GM12878 (cell line): ENCODE results near the gene RBMS1. TPM values are rescaled to one million over a fixed set of nuclear protein-coding genes. Genes with fewer than 3 reads are reported as not detected.

ENCODE experiments used
- ATAC-seq: fragments of 200-7000 bp; cut with Tn5 transposase; 3 replicates; pipeline ENCODE4 v1.9.1; 2020; ENCODE audit warnings: mild to moderate bottlenecking, moderate library complexity
- BruUV-seq: library from RNA; stranded (reverse); fragments of 400-500 nt; replicated peaks from 2 replicates; lab custom pipeline; 2021; lab: Mats Ljungman, UMichigan
- CTCF ChIA-PET: fragments of 300-600 bp; sonication (Branson Sonifier 250); formaldehyde crosslinking; extraction: SDS; loops from one replicate; lab custom pipeline; 2021; ENCODE audit warnings: inconsistent platforms; lab: Yijun Ruan, JAX
- POLR2A ChIA-PET: fragments of 350-600 bp; formaldehyde crosslinking; extraction: SDS; loops from one replicate; lab custom pipeline; 2021; ENCODE audit warnings: inconsistent platforms; lab: Charles Lee
- RAD21 ChIA-PET: fragments of 300-600 bp; sonication (Branson Sonifier 250); formaldehyde crosslinking; loops from one replicate; lab custom pipeline; 2023; ENCODE audit warnings: antibody characterized with exemption; ENCODE audit not compliant: unreplicated experiment; lab: Charles Lee
- SMC1A ChIA-PET: fragments of 300-600 bp; sonication (Branson Sonifier 250); formaldehyde crosslinking; loops from one replicate; lab custom pipeline; 2023; ENCODE audit not compliant: unreplicated experiment, uncharacterized antibody; lab: Charles Lee
- DNase-seq: peaks from one replicate; pipeline ENCODE4 v3.0.0-alpha.2; 2011; ENCODE audit warnings: low read depth, low spot score
- FAIRE-seq: peaks from 3 replicates; lab custom pipeline; 2011; peaks lifted over from hg19 to GRCh38; lab: Jason Lieb, UNC
- H2AFZ ChIP-seq: 2 replicates; pipeline ENCODE4 v1.6.0; 2011; ENCODE audit warnings: low read depth, low read length, control low read depth; ENCODE audit not compliant: control insufficient read depth
- H3K27ac ChIP-seq: 2 replicates; pipeline ENCODE4 v1.5.1; 2011; ENCODE audit warnings: control low read depth; ENCODE audit not compliant: control insufficient read depth, insufficient read depth
- H3K27me3 ChIP-seq, 2 experiments: replicated peaks in 1 of 2; 2 replicates each; pipeline versions ENCODE4 v1.6.0 to v1.6.1; 2011; ENCODE audit warnings: low read length in 1 of 2; ENCODE audit not compliant: control insufficient read depth in 2 of 2, insufficient read depth in 2 of 2
- H3K36me3 ChIP-seq, 2 experiments: 2 replicates each; pipeline ENCODE4 v1.5.1; 2011; ENCODE audit warnings: low read length in 1 of 2; ENCODE audit not compliant: control insufficient read depth in 2 of 2, insufficient read depth in 2 of 2
- H3K4me1 ChIP-seq: 2 replicates; pipeline ENCODE4 v1.6.1; 2011; ENCODE audit warnings: mild to moderate bottlenecking, low read length, moderate library complexity, mixed read lengths; ENCODE audit not compliant: control insufficient read depth, insufficient read depth
- H3K4me2 ChIP-seq: 2 replicates; pipeline ENCODE4 v1.6.0; 2011; ENCODE audit warnings: control low read depth; ENCODE audit not compliant: control insufficient read depth, insufficient read depth
- H3K4me3 ChIP-seq: fragments of 200-600 bp; sonication (generic); 2 replicates; pipeline ENCODE4 v1.5.1; 2016
- H3K79me2 ChIP-seq: 2 replicates; pipeline ENCODE4 v1.6.0; 2011; ENCODE audit warnings: low read length; ENCODE audit not compliant: control insufficient read depth, insufficient read depth
- H3K9ac ChIP-seq: 2 replicates; pipeline ENCODE4 v1.8.0; 2011; ENCODE audit warnings: low read length, control low read depth, mixed read lengths; ENCODE audit not compliant: control insufficient read depth, insufficient read depth
- H3K9me3 ChIP-seq: replicated peaks from 3 replicates; pipeline ENCODE4 v1.5.1; 2011; ENCODE audit warnings: mild to moderate bottlenecking, low read length; ENCODE audit not compliant: control insufficient read depth, insufficient read depth
- H4K20me1 ChIP-seq: 2 replicates; pipeline ENCODE4 v1.6.0; 2011; ENCODE audit not compliant: control insufficient read depth, insufficient read depth
- CREB1 ChIP-seq: IDR thresholded peaks from 2 replicates; pipeline ENCODE4 v1.6.1; 2012; ENCODE audit warnings: low read depth, mild to moderate bottlenecking, inconsistent platforms
- EZH2 ChIP-seq: IDR thresholded peaks from 2 replicates; pipeline ENCODE4 v1.6.1; 2012; ENCODE audit warnings: low read depth, mild to moderate bottlenecking, control low read depth, inconsistent platforms, low read length, borderline replicate concordance; ENCODE audit not compliant: control insufficient read depth
- PBX3 ChIP-seq: IDR thresholded peaks from 2 replicates; pipeline ENCODE4 v1.6.1; 2011; ENCODE audit warnings: mild to moderate bottlenecking, low read depth, low read length, moderate library complexity; ENCODE audit not compliant: insufficient replicate concordance
- SP1 ChIP-seq: IDR thresholded peaks from one replicate; pipeline ENCODE4 v1.6.1; 2011; ENCODE audit warnings: low read depth, low read length
- WGBS: methylation state at CpG from one replicate; pipeline ENCODE4 v1.1.6; 2016; ENCODE audit warnings: low lambda C conversion rate; ENCODE audit not compliant: insufficient replicate concordance, insufficient coverage; ENCODE audit errors: missing lambda C conversion rate; 5-methylcytosine and 5-hydroxymethylcytosine counted together
- in situ Hi-C: fragments of 300-500 bp; cut with MboI; formaldehyde crosslinking; loops from 9 replicates; pipeline ENCODE4 v1.14.3; 2018; ENCODE audit warnings: mixed read lengths
- intact Hi-C: fragments of 100-400 bp; cut with micrococcal nuclease; formaldehyde crosslinking; loops from one replicate; pipeline ENCODE4 v1.14.2; 2022; ENCODE audit not compliant: unreplicated experiment
- polyA plus RNA-seq, 11 experiments: library from polyadenylated mRNA; depleted of rRNA in 4 of 11; unstranded in 6 of 11; stranded (reverse) in 5 of 11; fragments of >200 nt; fragmentation: Nextera tagmentation in 4 of 11; fragmentation: Illumina TruSeq in 1 of 11; extraction: Ambion mirVana in 4 of 11; extraction: Trizol in 1 of 11; gene quantifications; 1 replicate in 1 of 11; 2 replicates in 10 of 11; pipeline versions ENCODE4 v1.2.1 to v1.2.3, GENCODE V29; 2011 to 2016; ENCODE audit warnings: inconsistent platforms in 2 of 11, missing spikeins in 2 of 11, low read depth in 1 of 11
- total RNA-seq, 4 experiments: library from RNA; depleted of rRNA in 3 of 4; stranded (reverse); fragments of >200 nt in 3 of 4; fragmentation: Illumina TruSeq in 1 of 4; extraction: Trizol in 1 of 4; gene quantifications; 2 replicates each; pipeline versions ENCODE4 v1.2.1 to v1.2.3, GENCODE V29; 2013 to 2021
- TF ChIP-seq, protein P1 (sequence below): fragments of 150-350 bp; IDR thresholded peaks from 2 replicates; pipeline ENCODE4 v1.6.1; 2016; ENCODE audit warnings: low read depth, low read length

The RBMS1 gene
- total and polyA plus RNA-seq, 10 of the 15 experiments (the other 5 are each of a cell fraction or from before 2014, with no cell fraction given): 0.04 to 0.31 (median 0.17) TPM; not detected in 1

DNA sequence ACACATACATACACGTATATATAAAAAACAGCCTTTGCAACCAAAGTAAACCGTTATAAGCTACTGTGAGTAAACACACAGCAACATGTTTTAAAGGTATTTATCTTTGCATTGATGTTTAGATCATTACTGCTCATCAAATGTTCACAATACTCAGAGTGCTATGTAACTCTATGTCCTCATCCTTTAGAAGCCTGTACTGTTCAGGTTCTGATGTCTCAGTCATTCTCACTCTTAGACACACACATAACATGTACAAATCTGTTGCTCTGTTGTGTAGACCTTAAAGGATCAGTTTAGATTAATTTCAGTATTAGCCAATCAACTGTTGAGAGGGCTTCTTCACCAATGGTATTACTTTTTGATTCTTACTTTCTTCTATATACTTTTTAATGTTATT, 153.9 kb downstream of the RBMS1 start (continued):
- TF ChIP-seq, protein P1, sequence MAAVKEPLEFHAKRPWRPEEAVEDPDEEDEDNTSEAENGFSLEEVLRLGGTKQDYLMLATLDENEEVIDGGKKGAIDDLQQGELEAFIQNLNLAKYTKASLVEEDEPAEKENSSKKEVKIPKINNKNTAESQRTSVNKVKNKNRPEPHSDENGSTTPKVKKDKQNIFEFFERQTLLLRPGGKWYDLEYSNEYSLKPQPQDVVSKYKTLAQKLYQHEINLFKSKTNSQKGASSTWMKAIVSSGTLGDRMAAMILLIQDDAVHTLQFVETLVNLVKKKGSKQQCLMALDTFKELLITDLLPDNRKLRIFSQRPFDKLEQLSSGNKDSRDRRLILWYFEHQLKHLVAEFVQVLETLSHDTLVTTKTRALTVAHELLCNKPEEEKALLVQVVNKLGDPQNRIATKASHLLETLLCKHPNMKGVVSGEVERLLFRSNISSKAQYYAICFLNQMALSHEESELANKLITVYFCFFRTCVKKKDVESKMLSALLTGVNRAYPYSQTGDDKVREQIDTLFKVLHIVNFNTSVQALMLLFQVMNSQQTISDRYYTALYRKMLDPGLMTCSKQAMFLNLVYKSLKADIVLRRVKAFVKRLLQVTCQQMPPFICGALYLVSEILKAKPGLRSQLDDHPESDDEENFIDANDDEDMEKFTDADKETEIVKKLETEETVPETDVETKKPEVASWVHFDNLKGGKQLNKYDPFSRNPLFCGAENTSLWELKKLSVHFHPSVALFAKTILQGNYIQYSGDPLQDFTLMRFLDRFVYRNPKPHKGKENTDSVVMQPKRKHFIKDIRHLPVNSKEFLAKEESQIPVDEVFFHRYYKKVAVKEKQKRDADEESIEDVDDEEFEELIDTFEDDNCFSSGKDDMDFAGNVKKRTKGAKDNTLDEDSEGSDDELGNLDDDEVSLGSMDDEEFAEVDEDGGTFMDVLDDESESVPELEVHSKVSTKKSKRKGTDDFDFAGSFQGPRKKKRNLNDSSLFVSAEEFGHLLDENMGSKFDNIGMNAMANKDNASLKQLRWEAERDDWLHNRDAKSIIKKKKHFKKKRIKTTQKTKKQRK: no peak
- TF ChIP-seq CREB1 (no peak), PBX3 (no peak), SP1 (no peak)

DNA sequence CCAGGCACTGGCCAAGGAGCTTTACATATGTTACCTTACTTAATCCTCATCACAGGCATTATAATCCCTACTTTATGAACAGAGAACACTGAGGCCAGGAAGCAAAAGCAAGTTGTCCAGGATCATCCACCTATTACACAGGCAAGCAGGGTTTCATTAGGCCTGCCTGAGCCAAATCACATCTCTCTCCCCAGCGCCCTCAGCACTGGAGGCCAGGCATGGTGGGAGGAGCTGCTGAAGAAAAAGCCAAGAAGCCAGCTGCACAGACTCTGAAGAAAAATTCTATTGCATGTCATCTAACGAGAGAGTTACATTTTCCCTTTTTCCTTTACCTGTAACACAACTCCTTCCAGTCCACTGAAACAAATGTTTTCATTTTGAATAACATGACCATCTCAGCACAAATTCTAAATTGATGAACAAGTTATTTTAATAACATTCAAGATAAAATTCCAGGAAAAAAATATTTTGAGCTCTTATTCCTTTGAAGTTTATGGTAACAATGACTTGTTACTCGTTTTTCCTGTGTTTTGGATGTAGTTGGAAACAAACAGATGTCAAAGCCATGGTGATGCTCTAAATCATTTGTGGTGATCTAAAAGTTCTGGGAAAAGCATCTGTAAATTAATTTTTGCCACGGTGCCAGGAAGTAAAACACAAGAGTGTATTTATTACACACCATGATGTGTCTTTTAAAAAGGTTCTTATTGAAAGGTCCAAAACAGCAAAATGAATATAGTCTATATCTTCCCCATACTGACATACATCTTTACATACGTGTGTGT, 154.5 kb downstream of the RBMS1 start:
- in situ Hi-C loops (no loop called here), intact Hi-C loops (no loop called here)
- RAD21 ChIA-PET: no interaction called here
- SMC1A ChIA-PET: no interaction called here
- Histone ChIP-seq H3K9ac (no peak overlapping the region), H3K27me3 (0 out of 4 replicates have a peak, but pooled peaks cover 0 to 2% of the 10 kb centered on the region in 2 experiments), H3K36me3 (no peaks in the 10 kb centered on the region), H3K27ac (no peak overlapping the region), H3K9me3 (no peaks in the 10 kb centered on the region), H3K79me2 (no peaks in the 10 kb centered on the region), H3K4me2 (no peak overlapping the region), H3K4me1 (no peaks in the 10 kb centered on the region), H2AFZ (no peak overlapping the region), H3K4me3 (no peak overlapping the region), H4K20me1 (no peaks in the 10 kb centered on the region)
- FAIRE-seq (no peak), DNase-seq (no peak), ATAC-seq (no peak)
- 14% methylated on average over 5 of the region's 5 CpGs for WGBS
- CTCF ChIA-PET: interaction anchor here (1.1 kb wide), 1 partner anchor 232 kb away, joined by 4 read pairs; no protein-coding TSS in a partner anchor
- no peak for TF ChIP-seq EZH2
- POLR2A ChIA-PET: no interaction called here
- no TSS peak for BruUV-seq
